Measurements from ENCODE around the gene TMEM247.

Gene TMEM247

DNA sequence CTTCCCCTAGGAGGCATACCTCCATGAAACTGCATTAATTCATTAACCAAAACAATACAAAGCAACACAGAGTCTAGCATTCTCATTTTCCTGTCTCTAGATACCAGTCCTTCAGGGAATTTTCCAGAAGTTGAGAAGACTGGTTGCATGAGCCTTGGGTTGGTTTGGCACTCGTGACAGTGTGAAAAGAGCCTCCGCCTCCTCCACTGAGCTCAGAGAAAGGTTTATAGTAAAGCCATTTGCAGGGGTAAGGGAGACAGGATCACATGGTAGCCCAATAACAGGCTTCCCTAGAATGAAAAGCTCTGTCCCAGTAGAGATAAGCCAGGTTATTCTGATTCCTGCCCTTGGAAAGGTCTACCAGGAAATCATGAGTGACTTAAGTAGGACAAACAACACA is 9.7 kb upstream of the TMEM247 start:
- TF ChIP-seq, protein P1, sequence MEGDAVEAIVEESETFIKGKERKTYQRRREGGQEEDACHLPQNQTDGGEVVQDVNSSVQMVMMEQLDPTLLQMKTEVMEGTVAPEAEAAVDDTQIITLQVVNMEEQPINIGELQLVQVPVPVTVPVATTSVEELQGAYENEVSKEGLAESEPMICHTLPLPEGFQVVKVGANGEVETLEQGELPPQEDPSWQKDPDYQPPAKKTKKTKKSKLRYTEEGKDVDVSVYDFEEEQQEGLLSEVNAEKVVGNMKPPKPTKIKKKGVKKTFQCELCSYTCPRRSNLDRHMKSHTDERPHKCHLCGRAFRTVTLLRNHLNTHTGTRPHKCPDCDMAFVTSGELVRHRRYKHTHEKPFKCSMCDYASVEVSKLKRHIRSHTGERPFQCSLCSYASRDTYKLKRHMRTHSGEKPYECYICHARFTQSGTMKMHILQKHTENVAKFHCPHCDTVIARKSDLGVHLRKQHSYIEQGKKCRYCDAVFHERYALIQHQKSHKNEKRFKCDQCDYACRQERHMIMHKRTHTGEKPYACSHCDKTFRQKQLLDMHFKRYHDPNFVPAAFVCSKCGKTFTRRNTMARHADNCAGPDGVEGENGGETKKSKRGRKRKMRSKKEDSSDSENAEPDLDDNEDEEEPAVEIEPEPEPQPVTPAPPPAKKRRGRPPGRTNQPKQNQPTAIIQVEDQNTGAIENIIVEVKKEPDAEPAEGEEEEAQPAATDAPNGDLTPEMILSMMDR (IDR thresholded peaks at IDR 0.05): no peak

DNA sequence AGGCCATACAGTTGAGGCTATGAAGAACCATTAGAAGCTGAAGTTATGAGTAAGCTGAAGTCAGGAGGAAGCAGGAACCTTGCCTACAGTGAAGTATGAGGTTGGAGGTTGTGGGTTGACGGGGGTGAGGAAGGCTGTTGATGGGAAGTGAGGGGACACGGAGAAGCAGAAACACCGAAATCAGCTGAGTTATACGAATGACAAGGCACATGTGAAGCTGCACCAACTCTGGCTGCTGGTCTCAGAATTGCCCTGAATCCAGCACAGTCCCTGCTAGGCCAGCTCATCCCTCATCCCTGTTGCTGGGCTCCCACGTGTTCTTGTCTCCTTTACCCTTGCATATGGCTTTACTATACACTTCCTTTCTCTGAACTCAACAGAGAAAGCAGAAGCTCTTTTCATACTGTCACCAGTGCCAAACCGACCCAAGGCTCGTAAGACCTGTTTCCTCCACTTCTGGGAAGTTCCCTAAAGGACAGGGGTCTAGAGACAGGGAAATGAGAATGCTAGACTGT is 9.2 kb upstream of the TMEM247 start:
- TF ChIP-seq, protein P1 (IDR thresholded peaks at IDR 0.05): no peak

DNA sequence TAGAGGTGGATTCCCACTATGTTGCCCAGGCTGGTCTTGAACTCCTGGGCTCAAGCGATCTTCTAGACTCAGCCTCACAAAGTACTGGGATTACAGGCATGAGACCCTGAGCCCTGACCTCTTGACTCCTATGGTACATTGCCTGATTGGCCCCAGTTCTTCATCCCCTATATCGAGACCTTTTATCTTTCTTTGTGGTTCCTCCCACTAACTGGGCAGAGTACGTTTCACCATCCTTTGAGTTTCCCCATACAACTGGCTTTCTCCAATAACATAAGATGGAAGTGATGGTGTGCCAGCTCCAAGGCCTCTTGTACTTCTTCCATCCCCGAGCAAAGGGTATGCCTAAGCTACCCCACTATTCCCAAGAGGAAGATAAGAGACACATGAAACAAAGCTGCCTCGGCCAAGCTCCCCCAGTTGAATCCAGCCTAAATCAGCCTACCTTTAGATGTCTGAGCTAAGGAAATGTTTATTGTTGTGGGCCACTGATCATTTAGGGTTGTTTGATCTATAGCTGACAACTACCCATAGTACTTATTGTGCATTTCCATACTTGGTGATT is 8.3 kb upstream of the TMEM247 start:
- TF ChIP-seq, protein P1 (IDR thresholded peaks at IDR 0.05): no peak

GRCh38 chr2:46471697-46472096 is 7.7 kb upstream of the TMEM247 start:
- TF ChIP-seq, protein P1 (IDR thresholded peaks at IDR 0.05): no peak

GRCh38 chr2:46477925-46478324 is 1.4 kb upstream of the TMEM247 start:
- TF ChIP-seq, protein P1 (IDR thresholded peaks at IDR 0.05): no peak

DNA sequence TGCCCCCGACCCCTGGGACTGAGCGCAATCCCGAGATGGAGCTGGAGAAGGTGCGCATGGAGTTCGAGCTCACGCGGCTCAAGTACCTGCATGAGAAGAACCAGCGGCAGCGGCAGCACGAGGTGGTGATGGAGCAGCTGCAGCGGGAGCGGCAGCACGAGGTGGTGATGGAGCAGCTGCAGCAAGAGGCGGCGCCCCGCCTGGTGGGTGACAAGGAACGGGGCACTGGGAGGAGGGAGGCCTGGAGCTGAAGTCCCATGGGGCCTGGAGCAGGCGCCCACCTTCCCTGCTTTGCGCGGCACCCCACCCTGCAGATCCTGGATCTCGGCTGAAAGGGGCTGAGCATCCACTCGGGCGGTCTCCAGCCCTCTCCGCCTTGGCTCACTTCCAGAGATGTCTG is 1.2 kb downstream of the TMEM247 start:
- TF ChIP-seq, protein P1 (IDR thresholded peaks at IDR 0.05): no peak

GRCh38 chr2:46481198-46482193 is 2.1 kb downstream of the TMEM247 start:
- TF ChIP-seq, protein P1 (IDR thresholded peaks at IDR 0.05): no peak
